Nephron (organoid): Measurements from ENCODE around the gene KISS1R.
A peak's percentile ranks its signal among the peaks of the same experiment; 100 is the strongest.

ENCODE experiments used
- H3K27ac Mint-ChIP-seq, 3 experiments: 2 replicates each; pipeline ENCODE4 v1.8.0; 2020; ENCODE audit warnings: mixed read lengths in 3 of 3, mild to moderate bottlenecking in 2 of 3, moderate library complexity in 1 of 3
- H3K27me3 Mint-ChIP-seq: 2 replicates; pipeline ENCODE4 v1.8.0; 2021; ENCODE audit warnings: low read depth, mild to moderate bottlenecking, moderate library complexity, mixed read lengths
- H3K36me3 Mint-ChIP-seq: 2 replicates; pipeline ENCODE4 v1.8.0; 2020; ENCODE audit warnings: low read depth, mixed read lengths
- H3K4me1 Mint-ChIP-seq: 2 replicates; pipeline ENCODE4 v1.8.0; 2020; ENCODE audit warnings: mixed read lengths
- H3K4me3 Mint-ChIP-seq, 3 experiments: 2 replicates each; pipeline ENCODE4 v1.8.0; 2020; ENCODE audit warnings: mild to moderate bottlenecking in 3 of 3, mixed read lengths in 3 of 3, moderate library complexity in 2 of 3
- H3K9me3 Mint-ChIP-seq: 2 replicates; pipeline ENCODE4 v1.8.0; 2020; ENCODE audit warnings: mixed read lengths
- CTCF ChIP-seq, 3 experiments: fragments of 200-600 bp; sonication (generic); IDR thresholded peaks; one replicate each; pipeline ENCODE4 v1.5.0; 2021; ENCODE audit warnings: antibody characterized with exemption in 3 of 3; ENCODE audit not compliant: unreplicated experiment in 3 of 3

KISS1R gene

DNA sequence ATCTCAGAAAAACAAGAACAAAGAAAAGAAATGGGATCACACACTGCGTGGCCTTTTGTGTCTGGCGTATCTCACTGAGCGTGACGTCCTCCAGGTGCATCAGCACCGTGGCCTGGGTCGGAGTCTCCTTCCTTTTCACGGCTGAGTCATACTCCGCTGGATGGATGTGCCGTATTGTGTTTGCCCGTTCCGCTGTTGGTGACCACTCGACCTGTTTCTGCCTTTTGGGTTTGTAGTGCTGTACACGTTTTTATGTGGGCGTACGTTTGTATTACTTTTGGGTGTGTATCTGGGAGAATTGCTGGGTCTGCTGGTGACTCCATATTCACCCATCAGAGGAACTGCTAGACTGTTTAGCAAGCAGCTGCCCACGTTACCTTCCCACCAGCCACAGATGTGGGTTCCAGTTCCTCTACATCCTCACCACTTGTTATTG lies 20.1 kb downstream of the KISS1R start:
- H3K9me3 Mint-ChIP-seq, result no peaks in the 10 kb centered on the region
- H3K4me3 Mint-ChIP-seq, result no peak overlapping the region
- TF ChIP-seq CTCF (IDR thresholded peaks at IDR 0.05; ENCODE audit: unreplicated experiment in 3 of 3), result no peak
- peaks cover 26% of the 10 kb centered on the region for H3K4me1 Mint-ChIP-seq
- peaks cover 39% of the 10 kb centered on the region for H3K36me3 Mint-ChIP-seq
- H3K27me3 Mint-ChIP-seq, result no peaks in the 10 kb centered on the region
- H3K27ac Mint-ChIP-seq, result peak overlapping the region in 2 of 3 experiments; percentile 53 to 61

DNA sequence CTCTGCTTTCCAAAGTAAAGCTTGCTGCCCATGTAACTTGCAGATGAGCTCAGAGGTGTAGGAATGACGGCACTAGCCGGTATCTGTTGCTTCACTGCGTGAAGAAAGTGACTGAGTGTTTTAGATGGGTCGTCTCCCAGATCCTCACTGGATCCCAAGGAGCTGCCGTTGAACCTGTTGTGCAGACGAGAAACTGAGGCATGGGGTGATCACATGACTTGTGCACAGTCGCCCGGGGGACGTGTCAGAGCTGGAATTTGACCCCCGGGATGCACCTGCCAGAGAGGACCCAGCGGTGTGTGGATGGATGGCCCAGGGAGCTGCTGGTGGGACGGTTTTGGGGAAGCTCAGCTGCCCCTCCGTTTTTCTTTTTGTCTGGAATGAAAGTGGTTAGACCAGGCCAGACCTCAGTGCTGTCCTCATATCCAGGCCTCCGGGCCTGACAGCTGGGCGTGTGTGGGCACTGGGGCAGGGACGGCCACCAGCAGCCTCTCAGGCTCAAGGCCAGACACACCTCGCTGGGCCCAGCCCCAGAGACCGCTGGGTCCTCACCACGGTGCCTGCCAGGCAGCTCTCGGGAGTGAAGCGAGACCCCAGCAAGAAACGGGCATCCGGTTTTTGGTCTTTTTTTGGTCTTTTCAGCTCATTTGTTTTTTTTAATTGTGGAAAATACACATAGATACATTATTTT lies 21.2 kb downstream of the KISS1R start:
- Mint-ChIP-seq H3K27ac (peak overlapping the region in 2 of 3 experiments; percentile 64 to 82), H3K4me3 (no peak overlapping the region), H3K4me1 (peaks cover 26% of the 10 kb centered on the region), H3K27me3 (no peaks in the 10 kb centered on the region), H3K36me3 (peaks cover 48% of the 10 kb centered on the region), H3K9me3 (no peaks in the 10 kb centered on the region)
- TF ChIP-seq CTCF (IDR thresholded peaks at IDR 0.05; ENCODE audit: unreplicated experiment in 3 of 3), result no peak

DNA sequence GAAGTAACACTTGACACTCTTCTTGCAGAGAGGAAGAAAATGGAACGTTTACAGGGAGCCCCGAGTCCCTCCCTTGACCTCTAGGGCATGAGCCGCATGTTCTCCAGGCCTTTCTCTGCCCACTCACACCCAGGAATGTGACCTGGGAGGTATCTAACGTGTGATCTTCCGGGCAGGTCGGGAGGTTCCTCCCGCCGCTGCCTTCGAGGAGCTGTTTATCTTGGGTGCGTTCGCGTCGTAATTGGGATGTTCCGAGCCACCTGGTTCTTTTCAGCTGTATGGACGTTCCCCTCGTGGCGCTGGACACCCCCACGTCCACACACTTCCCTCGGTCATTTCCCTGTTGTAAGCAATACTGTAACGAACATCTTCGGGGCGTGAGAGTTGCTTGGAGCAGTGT lies 22.3 kb downstream of the KISS1R start:
- TF ChIP-seq CTCF (IDR thresholded peaks at IDR 0.05; ENCODE audit: unreplicated experiment in 3 of 3), result no peak
- Mint-ChIP-seq H3K4me1 (peaks cover 21% of the 10 kb centered on the region), H3K27ac (peak overlapping the region; percentile 74 to 95 (median 80)), H3K4me3 (no peak overlapping the region), H3K27me3 (no peaks in the 10 kb centered on the region), H3K36me3 (peaks cover 55% of the 10 kb centered on the region), H3K9me3 (no peaks in the 10 kb centered on the region)

GRCh38 chr19:939922-940321 lies 22.8 kb downstream of the KISS1R start:
- no peak for TF ChIP-seq CTCF (IDR thresholded peaks at IDR 0.05; ENCODE audit: unreplicated experiment in 3 of 3)
- Mint-ChIP-seq H3K4me3 (peak overlapping the region; percentile 13 to 50 (median 22)), H3K4me1 (peaks cover 25% of the 10 kb centered on the region), H3K27me3 (no peaks in the 10 kb centered on the region), H3K9me3 (no peaks in the 10 kb centered on the region), H3K36me3 (peaks cover 55% of the 10 kb centered on the region), H3K27ac (peak overlapping the region; percentile 74 to 95 (median 80))

GRCh38 chr19:940591-941291 lies 23.6 kb downstream of the KISS1R start:
- TF ChIP-seq CTCF (IDR thresholded peaks at IDR 0.05; ENCODE audit: unreplicated experiment in 3 of 3), result no peak
- Mint-ChIP-seq H3K27me3 (no peaks in the 10 kb centered on the region), H3K27ac (peak overlapping the region; percentile 74 to 95 (median 80)), H3K36me3 (peaks cover 55% of the 10 kb centered on the region), H3K4me3 (no peak overlapping the region), H3K9me3 (no peaks in the 10 kb centered on the region), H3K4me1 (peaks cover 29% of the 10 kb centered on the region)
